ENCODE data around the gene HK1. TPM values are rescaled to one million over a fixed set of nuclear protein-coding genes. Genes with fewer than 3 reads are reported as not detected.

HK1 gene
- total and polyA plus RNA-seq, 2 of the 13 experiments (the other 11 are each of a cell fraction or from before 2014, with no cell fraction given): 0.29 to 1.5 TPM

DNA sequence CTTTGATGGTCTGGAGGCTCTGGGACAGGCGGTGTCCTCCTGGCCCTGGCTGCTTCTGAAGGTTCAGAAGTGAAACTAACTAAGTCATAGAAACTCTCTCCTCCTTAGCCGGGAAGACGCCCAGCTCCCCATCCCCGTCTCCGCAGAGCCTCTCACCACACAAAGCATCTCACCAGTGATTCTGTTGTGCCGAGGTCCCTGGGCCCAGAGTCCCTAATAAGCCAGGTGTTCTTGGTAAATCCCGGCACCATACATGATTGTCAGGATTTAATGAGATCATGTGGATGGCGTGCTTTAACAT is 48.7 kb upstream of the HK1 start (continued):
- TF ChIP-seq, protein P1, sequence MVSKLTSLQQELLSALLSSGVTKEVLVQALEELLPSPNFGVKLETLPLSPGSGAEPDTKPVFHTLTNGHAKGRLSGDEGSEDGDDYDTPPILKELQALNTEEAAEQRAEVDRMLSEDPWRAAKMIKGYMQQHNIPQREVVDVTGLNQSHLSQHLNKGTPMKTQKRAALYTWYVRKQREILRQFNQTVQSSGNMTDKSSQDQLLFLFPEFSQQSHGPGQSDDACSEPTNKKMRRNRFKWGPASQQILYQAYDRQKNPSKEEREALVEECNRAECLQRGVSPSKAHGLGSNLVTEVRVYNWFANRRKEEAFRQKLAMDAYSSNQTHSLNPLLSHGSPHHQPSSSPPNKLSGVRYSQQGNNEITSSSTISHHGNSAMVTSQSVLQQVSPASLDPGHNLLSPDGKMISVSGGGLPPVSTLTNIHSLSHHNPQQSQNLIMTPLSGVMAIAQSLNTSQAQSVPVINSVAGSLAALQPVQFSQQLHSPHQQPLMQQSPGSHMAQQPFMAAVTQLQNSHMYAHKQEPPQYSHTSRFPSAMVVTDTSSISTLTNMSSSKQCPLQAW (CRISPR knock-in tag; IDR thresholded peaks at IDR 0.05): 0 out of 2 replicates have a peak, but pooled peaks have one; percentile 0
- TF ChIP-seq, protein P2, sequence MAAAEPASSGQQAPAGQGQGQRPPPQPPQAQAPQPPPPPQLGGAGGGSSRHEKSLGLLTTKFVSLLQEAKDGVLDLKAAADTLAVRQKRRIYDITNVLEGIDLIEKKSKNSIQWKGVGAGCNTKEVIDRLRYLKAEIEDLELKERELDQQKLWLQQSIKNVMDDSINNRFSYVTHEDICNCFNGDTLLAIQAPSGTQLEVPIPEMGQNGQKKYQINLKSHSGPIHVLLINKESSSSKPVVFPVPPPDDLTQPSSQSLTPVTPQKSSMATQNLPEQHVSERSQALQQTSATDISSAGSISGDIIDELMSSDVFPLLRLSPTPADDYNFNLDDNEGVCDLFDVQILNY (CRISPR knock-in tag; conservative IDR thresholded peaks at IDR 0.05): no peak
- TF ChIP-seq ZNF484 (CRISPR knock-in tag; IDR thresholded peaks at IDR 0.05; ENCODE audit: borderline replicate concordance, low read depth): no peak
- no peak for TF ChIP-seq ZMYM3 (CRISPR knock-in tag; IDR thresholded peaks at IDR 0.05)
- TF ChIP-seq CHD4 (IDR thresholded peaks at IDR 0.05; ENCODE audit: borderline replicate concordance, low read length): no peak
- TF ChIP-seq, protein P3, sequence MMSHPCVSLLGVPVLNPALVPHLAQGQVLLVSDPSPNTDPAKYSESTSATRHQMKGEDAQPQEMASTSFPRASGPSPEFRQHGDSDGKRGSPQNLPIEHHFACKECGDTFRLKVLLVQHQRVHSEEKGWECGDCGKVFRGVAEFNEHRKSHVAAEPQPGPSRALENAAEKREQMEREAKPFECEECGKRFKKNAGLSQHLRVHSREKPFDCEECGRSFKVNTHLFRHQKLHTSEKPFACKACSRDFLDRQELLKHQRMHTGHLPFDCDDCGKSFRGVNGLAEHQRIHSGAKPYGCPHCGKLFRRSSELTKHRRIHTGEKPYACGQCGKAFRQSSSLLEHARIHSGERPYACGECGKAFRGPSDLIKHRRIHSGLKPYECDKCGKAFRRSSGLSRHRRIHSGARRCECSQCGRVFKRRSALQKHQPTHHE (CRISPR knock-in tag; IDR thresholded peaks at IDR 0.05; ENCODE audit: borderline replicate concordance): no peak
- no peak for TF ChIP-seq ZNF180 (CRISPR knock-in tag; IDR thresholded peaks at IDR 0.05; ENCODE audit: borderline replicate concordance, low read depth)
- TF ChIP-seq MXI1 (IDR thresholded peaks at IDR 0.05; ENCODE audit: borderline replicate concordance, low read depth, low read length): no peak
- TF ChIP-seq HDAC1 (CRISPR knock-in tag; IDR thresholded peaks at IDR 0.05): no peak
- TF ChIP-seq, protein P4, sequence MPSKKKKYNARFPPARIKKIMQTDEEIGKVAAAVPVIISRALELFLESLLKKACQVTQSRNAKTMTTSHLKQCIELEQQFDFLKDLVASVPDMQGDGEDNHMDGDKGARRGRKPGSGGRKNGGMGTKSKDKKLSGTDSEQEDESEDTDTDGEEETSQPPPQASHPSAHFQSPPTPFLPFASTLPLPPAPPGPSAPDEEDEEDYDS (CRISPR knock-in tag; IDR thresholded peaks at IDR 0.05): 0 out of 2 replicates have a peak, but pooled peaks have one; percentile 1
- TF ChIP-seq, protein P5, sequence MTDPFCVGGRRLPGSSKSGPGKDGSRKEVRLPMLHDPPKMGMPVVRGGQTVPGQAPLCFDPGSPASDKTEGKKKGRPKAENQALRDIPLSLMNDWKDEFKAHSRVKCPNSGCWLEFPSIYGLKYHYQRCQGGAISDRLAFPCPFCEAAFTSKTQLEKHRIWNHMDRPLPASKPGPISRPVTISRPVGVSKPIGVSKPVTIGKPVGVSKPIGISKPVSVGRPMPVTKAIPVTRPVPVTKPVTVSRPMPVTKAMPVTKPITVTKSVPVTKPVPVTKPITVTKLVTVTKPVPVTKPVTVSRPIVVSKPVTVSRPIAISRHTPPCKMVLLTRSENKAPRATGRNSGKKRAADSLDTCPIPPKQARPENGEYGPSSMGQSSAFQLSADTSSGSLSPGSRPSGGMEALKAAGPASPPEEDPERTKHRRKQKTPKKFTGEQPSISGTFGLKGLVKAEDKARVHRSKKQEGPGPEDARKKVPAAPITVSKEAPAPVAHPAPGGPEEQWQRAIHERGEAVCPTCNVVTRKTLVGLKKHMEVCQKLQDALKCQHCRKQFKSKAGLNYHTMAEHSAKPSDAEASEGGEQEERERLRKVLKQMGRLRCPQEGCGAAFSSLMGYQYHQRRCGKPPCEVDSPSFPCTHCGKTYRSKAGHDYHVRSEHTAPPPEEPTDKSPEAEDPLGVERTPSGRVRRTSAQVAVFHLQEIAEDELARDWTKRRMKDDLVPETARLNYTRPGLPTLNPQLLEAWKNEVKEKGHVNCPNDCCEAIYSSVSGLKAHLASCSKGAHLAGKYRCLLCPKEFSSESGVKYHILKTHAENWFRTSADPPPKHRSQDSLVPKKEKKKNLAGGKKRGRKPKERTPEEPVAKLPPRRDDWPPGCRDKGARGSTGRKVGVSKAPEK (CRISPR knock-in tag; IDR thresholded peaks at IDR 0.05; ENCODE audit: borderline replicate concordance): no peak
- TF ChIP-seq XBP1 (CRISPR knock-in tag; IDR thresholded peaks at IDR 0.05): no peak
- TF ChIP-seq, protein P6, sequence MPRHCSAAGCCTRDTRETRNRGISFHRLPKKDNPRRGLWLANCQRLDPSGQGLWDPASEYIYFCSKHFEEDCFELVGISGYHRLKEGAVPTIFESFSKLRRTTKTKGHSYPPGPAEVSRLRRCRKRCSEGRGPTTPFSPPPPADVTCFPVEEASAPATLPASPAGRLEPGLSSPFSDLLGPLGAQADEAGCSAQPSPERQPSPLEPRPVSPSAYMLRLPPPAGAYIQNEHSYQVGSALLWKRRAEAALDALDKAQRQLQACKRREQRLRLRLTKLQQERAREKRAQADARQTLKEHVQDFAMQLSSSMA (CRISPR knock-in tag; IDR thresholded peaks at IDR 0.05): no peak

Measured in HepG2 (cell line).